Upper lobe of left lung (tissue), 4 donors: ENCODE measurements around the gene CXCL12.

Experiments used
- CTCF ChIP-seq, 6 experiments: fragments of 450-650 bp in 4 of 6; fragments of 200-600 bp in 2 of 6; sonication (generic) in 2 of 6; IDR thresholded peaks; one replicate each; pipeline ENCODE4 v1.5.1; 2016 to 2019; ENCODE audit warnings: antibody characterized with exemption in 6 of 6
- EP300 ChIP-seq, 4 donors: sonication (generic); formaldehyde crosslinking; IDR thresholded peaks; one replicate each; pipeline ENCODE4 v1.5.1; 2017; ENCODE audit warnings: antibody characterized with exemption in 4 of 4, control low read depth in 2 of 4
- POLR2A ChIP-seq, 4 donors: fragments of 450-650 bp; IDR thresholded peaks; one replicate each; pipeline ENCODE4 v1.5.1; 2016 to 2017; ENCODE audit warnings: antibody characterized with exemption in 4 of 4, mild to moderate bottlenecking in 2 of 4

GRCh38 chr10:44352316-44353127 is 32.4 kb downstream of the CXCL12 start:
- TF ChIP-seq EP300 (IDR thresholded peaks at IDR 0.05) = no peak
- no peak for TF ChIP-seq POLR2A (IDR thresholded peaks at IDR 0.05)
- no peak for TF ChIP-seq CTCF (IDR thresholded peaks at IDR 0.05)
